Dermis microvascular lymphatic vessel endothelial cell (primary cell): ENCODE measurements around the gene TOMM7. TPM values are rescaled to one million over a fixed set of nuclear protein-coding genes. Genes with fewer than 3 reads are reported as not detected.
A peak's percentile ranks its signal among the peaks of the same experiment; 100 is the strongest.
"Not testable (repeated sequence)": the region's sequence is repeated elsewhere in the genome, so short reads cannot be mapped to it uniquely, and the experiment has no call there.

Source experiments
- DNase-seq, 2 donors: peaks; one replicate each; pipeline versions ENCODE4 v3.0.0 to v3.0.0-alpha.2; 2010; ENCODE audit warnings: low read depth in 2 of 2
- total RNA-seq: library from RNA; depleted of rRNA; stranded (reverse); fragments of >200 nt; gene quantifications from 2 replicates; pipeline ENCODE4 v1.2.1, GENCODE V29; 2014

TOMM7 gene
- total RNA-seq, 1 donor from 2014 or later, result 103 TPM

DNA sequence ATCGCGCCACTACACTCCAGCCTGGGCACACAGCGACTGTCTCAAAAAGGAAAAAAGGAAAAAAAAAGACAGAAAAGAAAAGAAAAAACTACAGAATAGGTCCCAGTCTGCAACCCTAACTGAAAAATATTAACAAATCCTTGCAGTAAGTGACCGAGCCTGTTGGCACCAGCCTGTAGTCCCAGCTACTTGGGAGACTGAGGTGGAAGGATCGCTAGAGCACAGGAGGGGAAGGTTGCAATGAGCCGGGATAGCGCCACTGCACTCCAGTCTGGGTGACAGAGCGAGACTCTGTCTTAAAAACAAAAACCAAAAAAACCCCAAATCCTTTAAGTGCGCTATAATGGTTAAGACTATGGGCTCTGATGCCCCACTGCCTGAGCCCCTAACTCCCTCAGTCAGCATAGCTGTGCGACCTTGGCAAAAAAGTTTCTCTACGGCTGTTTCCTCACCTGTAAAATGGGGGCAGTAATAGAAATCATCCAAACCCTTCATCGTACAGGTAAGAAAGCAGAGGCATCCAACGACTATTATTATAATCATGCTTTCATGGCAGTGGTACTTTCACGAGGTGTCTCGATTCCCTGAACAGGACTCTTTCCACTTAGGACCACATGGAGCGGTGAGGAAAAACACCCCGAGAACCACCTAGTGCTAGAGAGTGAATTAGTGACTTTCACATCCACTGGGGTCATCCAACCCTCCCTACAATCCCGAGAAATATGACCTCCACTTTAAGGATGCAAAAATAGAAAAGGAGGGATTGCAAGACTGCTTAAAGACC, 755 bp downstream of the TOMM7 start:
- peak in 1 of 2 donors; percentile 8 for DNase-seq

DNA sequence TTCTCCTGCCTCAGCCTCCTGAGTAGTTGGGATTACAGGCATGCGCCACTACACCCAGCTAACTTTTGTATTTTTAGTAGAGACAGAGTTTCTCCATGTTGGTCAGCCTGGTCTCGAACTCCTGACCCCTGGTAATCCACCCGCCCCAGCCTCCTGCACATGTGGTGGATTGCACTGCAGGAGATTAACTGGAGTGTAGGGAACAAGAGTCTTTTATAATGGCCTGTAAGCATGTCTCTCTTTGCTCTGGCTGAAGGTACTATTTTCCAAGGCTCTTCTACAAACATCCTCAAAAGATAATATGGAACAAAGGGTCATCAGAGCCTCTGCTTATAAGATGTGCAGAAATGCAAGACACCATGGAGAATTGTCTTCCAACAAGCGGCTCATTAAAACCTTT, 3.2 kb downstream of the TOMM7 start:
- DNase-seq, result no peak

DNA sequence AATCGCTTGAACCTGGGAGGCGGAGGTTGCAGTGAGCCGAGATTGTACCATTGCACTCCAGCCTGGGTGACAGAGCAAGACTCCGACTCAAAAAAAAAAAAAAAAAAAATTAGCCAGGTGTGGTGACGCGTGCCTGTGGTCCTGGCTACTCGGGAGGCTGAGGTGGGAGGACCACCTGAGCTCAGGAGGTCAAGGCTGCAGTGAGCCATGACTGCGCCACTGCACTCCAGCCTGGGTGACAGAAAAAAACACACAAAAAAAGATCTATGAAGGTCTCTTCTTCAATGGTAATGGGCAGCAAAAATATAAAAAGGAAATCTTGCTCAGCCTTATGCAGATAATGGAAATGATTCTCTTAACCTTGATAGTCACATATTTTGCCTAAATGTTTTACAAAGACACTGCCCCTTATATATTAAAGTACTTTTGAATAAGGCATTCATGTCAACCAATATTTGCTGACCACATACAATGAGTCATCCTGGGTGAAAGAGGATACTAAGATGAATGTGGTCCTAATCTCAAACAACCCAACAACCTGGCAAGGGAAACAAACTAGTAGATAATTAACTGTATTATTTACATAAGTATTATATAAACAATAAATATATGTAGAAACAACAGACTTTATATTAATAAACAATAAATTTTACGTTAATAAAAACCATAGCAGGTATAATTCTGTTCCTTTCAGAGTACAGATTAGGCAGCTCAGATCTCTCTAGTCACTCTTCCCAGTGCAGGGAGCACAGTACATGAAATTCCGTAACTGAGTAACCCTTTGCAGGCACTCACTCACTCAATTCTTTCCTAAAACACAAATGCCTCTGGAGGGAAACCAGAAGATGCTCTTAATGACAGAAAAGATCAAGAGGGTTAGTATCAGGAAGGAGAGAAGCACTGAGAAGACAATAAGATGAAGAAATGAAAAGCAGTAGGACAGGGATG, 8.1 kb downstream of the TOMM7 start:
- no peak for DNase-seq

DNA sequence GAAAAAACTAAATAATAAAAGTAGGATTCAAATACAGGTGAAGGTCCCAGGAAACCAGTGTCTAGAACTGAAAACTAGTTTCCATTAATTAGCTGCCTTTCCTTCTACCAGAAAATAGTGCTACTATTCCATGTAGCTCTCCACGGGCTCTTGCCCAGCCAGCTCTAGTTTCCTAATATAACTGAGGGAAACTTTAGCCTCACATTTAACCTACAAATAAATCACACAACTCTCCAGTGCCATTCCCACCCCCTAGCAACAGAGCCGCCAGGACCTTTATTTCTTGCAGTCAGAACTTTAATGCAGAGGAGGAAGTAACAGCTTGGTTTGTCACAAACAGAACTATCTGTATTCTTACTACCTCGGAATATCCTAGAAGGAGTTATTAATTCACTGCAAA, 10.3 kb downstream of the TOMM7 start:
- DNase-seq, result no peak

DNA sequence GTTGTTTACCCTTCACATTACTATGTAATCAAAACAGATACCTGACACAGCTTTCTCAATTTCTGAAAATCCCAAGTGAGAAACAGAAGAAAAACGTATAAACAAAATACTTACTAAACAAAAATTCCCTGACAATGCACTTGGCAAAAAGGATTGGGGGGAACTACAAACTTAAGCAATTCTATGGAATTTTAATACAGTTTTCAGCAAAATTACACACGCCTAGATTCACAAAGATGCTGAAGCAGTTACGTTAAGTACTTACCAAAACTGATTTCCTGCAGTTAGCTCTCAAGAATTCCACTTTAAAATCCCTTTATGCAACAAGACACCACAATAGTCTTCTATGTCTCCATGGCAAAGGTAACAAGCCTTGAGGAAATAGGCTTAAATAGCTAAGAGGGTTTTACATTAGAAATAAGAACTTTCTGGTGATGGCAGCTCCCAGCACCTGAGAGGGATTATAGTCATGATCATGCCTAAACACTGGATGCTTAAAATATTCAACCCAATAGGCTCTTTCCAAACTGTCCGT, 10.8 kb downstream of the TOMM7 start:
- DNase-seq, result no peak

DNA sequence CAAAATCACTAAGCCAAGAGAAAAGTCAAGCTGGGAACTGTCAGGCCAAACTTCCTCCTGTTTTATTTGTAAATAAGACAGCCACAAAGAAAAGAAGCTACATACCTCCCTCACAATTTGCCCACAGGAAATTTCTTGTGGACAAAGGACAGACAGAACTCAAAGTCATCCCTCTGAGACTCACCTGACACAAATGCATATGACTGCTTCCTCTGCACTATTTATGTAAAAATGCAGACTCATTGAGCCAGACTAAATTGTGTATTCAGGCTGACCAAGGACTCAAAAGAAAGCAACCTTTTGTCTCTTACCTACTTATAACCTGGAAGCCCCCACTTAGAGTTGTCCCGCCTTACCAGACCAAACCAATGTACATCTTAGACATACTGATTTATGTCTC, 11.8 kb downstream of the TOMM7 start:
- DNase-seq, result no peak

DNA sequence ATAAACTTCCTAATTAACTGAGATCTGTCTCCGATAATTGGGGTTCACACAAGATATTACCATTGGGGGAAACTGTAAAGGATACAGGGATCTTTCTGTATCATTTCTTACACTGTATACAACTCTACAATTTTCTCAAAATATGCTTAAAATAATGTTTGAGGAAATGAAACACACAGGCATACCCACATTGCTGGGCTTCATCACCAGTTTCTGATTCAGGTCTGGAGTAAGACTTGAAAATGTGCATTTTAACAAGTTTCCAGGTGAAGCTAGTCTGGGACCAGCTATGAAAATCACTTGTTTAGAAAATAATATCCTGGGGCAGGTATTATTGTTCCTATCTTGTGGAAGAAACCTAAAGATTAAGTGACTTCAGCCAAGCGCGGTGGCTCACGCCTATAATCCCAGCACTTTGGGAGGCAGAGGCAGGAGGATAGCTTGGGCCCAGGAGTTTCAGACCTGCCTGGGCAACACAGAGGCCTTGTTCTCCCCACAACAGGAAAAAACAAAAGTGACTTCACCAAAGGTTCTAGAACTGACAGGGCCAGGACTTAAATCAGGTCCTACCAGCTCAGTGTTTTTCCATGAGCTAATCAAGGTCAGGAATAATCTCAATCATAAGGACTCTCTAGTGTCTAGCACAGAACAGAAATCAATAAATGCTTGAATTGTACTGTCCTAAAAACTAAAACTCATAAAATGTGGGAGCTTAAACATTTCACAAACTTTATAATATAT, 12.6 kb downstream of the TOMM7 start:
- no peak for DNase-seq

DNA sequence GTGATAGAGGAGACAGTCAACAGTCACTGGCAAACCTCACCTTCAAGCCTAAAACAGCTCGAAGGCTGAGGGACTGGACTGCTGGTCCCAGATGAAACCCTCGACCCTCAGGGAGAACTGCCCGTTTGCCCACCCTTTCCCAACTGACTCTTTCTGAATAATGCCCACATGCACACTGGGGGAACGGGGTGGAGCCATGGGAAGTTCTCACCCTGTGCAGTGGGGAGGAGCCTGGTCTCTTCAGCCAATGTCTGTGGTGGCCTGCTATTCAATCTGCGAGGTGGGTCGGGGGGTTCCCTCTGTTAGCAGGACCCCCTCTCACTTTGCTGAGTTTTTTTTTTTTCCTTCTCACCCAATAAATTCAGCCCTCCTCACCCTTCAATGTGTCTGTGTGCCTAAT, 14.5 kb downstream of the TOMM7 start:
- no peak for DNase-seq

DNA sequence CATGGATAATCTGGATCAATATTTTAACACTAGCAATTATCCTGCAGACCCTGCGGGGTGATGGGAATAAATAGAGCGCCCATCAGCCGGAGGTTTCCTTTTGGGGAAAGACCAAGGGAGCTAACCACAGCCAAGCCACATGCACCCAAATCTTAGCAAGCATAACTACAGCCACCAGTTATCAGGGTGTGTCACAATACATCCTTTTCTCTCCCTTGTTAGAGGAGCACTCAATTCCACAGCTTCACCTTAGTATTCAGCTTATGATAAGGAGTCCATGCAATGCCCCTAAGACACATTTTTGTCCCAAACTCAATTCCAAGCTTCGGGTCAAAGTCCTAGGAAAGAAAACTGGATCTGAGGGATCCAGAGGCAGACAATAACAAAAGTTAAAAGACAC, 15.9 kb downstream of the TOMM7 start:
- no peak for DNase-seq

DNA sequence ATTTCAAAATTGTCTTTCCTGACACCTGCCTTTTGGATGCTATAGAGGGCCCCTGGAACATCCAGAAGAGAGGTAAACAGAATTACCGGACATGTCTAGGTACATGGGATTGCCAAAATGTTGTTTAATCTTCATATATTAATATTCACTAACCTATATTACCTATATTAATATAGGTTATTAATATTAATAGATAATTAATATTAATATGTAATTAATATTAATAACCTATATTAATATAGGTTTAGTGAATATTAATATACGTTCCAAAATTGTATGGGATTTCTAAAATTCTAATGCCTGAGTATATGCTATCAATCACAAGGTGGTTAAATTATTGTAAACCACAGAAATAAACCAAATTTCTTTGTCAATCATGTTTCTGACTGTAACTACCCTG, 17.4 kb downstream of the TOMM7 start:
- DNase-seq, result no peak

DNA sequence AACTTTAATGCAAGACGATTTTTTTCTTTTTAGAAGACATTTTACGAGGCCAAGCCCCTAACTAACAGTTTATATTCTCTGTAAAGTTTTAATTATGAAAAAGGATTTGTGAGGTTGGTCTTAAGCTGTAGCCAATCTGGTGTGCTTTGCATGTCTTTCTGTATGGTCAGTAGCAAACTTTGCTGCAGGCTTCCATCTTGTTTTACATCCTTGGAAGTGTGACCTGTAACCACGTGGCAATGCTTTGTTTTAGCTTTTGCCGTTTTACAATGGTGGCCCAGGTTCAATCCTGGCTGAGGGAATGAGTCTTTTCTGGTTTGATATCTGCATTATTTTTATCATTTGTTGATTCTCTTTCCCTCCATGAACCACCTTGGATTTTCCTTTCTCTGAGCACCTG, 19.8 kb downstream of the TOMM7 start:
- DNase-seq, result not testable (repeated sequence)

DNA sequence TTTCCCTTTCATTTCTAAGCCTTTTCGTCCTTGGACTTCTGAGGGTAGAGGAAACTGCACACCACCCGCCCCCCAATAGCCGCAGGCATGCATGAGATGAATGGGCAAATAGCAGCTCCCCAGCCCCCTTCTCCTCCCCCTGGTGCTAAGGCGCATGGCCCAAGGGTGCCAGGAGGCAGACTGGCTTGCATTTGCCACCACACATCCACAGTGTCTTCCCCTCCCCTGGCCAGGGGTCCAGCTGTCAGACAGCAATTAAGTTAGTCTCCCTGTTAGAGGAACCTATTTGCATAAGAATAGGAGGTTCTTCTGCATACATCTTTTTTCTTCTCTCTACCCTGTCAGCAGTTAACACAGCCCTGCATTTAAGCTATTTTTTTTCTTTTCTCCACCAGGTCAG, 20.2 kb downstream of the TOMM7 start:
- no peak for DNase-seq

DNA sequence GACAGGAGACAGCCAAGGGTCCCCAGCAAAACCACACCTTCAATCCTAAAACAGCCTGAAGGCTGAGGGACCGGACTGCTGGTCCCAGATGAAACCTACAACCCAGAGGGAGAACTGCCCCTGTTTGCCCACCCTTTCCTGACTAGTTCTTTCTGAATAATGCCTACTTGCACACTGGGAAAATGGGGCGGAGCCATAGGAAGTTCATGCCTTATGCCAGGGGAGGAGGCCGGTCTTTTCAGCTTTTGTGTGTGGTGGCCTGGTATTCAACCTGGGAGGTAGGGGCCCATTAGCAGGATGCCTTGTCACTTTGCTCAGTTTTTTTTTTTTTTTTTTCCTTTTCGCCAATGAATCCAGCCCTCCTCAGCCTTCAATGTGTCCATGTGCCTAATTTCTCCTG, 20.7 kb downstream of the TOMM7 start:
- DNase-seq, result no peak

DNA sequence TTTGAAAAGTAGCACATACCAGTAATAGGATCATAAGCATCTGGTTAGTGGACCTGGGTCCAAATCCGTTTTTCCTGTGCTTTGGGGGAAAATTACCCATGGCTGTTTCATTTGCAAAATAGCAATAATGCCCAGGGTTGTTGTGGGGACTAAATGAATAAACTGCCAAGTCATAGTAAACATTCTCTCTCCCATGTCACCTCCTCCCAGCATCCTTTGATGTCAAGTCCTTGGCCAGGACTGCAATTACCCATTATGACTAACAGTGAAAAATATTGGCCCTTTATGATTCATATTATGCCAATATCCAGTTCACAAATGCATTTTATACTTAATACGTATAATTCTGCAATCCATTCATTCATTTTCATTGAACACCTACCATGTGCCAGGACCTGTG, 23.0 kb downstream of the TOMM7 start:
- DNase-seq, result no peak

DNA sequence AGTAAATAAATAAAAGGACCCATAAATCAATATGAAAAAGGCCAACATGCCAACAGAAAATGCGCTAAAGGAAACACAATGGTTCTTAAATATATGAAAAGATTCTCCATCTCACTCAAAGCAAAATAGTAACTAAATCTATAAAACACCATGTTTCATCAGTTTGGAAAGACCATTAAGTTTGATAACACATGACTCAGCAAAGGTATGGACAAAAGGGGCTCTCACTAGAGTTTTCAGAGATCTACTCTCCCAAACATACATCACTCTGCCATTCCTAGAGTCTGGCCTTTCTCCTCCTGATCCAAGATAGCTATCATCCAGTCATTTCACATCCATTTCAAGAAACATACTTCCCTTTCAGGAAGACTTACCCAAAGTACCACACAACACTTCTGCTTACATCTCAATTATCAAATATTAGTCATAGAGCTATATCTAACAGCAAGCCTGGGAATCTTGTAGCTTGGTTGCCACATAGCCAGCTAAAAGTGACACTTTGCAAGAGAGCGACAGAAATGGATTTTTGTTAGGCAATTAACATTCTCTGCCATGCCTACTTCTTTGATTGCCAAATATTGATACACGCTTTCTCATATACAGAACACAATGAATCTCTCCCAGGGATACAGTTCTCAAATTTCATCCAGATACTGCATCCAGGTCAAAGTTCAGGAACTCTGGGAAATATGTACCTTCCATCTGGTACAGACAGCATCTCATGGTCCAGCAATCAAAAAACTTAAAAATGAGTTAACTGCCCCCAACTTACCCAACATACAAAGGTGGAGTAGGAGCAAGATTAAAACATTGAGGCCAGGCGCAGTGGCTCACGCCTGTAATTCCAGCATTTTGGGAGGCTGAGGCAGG, 28.8 kb downstream of the TOMM7 start:
- no peak for DNase-seq

DNA sequence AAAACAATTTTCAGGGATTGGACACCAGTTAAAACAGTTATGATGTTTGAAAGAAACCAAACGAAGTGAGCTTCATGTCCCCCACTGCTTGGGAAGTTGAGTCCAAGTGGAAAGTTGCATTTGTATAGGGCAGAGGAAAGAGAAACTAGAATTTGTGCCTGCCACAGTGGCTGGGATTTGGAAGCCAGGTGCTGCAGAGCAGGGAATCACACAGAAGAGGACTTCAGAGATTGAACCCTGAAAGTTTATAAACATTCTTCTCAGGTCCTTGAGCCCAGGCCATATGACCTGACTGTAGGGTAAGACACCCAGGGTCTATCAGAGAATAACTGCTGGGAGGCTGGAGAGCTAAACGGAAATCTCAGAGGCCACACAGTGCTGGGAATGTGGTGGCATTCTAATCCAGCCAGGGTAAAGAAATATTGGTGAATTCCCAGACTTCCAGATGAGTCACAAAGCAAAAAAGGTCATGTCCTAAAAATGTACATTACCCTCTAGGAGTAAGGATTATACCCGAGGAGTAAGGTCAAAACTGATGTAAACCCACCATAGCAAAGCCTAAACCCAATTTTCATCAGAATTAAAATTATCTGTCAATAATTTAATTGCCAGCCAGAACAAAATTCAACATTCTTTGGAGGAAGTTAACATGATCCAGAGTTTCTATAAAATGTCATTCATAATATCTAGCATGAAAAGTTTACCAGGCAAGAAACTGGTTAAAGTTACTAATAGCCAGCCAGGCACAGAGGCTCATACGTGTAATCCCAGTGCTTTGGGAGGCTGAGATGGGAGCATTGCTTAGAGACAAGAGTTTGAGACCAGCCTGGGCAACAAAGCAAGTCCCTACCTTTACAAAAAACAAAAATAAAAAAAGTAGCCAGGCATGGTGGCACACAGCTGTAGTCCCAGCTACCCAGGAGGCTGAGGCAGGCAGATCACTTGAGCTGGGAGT, 31.2 kb downstream of the TOMM7 start:
- no peak for DNase-seq

DNA sequence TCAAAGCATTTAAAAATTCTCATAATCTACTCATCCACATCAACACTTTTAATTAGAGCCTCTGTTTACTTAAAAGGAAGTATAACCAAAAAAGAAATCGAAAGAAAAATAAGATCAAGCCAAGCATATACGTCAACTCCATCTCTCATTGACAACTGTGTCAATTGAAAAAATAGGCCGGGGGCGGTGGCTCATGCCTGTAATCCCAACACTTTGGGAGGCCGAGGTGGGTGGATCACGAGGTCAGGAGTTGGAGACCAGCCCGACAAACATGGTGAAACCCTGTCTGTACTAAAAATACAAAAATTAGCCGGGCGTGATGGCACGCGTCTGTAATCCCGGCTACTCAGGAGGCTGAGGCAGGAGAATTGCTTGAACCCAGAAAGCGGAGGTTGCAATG, 32.0 kb downstream of the TOMM7 start:
- DNase-seq, result not testable (repeated sequence)

DNA sequence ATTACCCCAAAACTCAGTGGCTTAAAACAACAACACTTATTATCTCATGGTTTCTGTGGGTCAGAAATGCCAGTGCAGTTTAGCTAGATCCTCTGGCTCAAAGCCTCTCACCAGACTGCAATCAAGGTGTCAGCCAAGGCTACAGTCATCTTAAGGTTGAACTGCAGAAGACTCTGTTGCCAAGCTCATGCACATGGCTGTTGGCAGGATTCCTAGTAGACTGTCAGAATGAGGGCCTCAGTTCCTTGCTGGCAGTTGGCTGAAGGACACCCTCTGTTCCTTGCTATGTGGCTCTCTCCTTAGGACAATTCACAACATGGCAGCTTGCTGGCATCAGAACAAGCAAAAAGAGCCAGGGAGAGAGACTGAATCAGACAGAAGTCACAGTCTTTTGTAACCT, 34.7 kb downstream of the TOMM7 start:
- DNase-seq, result no peak

DNA sequence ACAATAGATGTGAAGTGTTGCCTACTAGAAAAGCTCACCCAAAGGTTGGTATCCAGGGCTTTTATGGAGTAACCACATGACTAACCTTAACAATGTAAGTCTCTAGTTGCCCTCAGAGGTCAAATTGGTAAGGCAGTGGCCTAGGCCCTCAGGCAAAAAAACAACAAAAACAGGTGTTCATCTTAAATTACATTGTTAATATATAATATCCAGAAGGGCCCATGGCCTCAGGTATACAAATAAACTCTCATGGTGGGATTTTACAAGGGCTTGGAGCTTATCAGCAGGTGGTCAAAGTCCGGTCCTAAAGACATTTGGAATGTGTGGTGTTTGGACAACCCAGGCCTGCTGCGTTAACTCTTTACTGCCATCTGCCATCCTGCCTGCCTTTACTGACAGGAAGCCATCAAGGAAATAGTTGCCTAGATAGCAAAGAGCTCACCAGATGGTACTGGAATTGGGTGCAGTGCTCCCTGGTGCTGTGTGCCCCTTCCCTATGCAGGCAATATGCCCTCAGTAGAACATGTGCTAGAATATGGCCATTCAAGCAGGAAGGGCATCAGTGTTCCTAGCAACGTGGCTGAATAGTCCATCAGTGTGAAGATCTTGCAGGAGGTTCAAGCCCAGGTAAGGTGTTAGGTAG, 36.2 kb downstream of the TOMM7 start:
- DNase-seq, result no peak
